ENCODE results near the gene IGSF22. TPM values are rescaled to one million over a fixed set of nuclear protein-coding genes. Genes with fewer than 3 reads are reported as not detected.
A peak's percentile ranks its signal among the peaks of the same experiment; 100 is the strongest.

Gene IGSF22
- total RNA-seq, 1 donor from 2014 or later: 0.07 TPM

DNA sequence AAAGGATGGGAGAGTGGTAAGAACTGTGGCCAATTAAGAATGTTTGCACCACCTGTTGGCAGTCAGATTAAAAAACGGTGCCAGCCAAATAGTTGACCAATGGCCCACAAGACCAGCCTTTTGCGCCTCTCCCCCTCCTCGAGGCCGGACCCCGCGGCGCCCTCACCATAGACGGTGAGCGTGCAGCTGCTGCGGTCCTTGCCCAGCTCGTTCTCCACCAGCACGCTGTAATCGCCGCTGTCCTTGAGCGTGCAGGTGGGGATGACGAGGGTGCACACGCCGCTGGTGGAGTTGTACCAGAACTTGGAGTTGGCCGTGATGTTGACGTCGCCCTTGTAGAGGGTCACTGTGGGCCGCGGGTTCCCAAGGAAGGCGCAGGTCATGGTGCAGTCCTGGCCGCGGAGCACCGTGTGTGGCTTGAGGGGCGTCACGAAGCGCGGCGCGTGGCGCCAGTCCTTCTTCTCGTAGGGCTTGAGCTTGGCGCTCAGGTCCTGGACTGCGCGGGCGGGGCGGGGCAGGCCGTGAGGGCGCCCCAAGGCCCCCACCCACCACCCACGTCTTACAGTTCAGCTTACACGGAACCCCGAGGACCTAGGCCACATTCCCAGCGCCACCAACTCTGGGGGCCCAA lies 20.2 kb downstream of the IGSF22 start:
- no peaks in the 10 kb centered on the region for H3K9me3 Mint-ChIP-seq
- no peak for DNase-seq (ENCODE audit: extremely low spot score, unreplicated experiment)
- peaks cover 13% of the 10 kb centered on the region for H3K4me1 Mint-ChIP-seq (ENCODE audit: unreplicated experiment)
- H3K27ac Mint-ChIP-seq: no peak overlapping the region
- peak overlapping the region; percentile 79 for H3K4me3 Mint-ChIP-seq
- TF ChIP-seq, protein P1, sequence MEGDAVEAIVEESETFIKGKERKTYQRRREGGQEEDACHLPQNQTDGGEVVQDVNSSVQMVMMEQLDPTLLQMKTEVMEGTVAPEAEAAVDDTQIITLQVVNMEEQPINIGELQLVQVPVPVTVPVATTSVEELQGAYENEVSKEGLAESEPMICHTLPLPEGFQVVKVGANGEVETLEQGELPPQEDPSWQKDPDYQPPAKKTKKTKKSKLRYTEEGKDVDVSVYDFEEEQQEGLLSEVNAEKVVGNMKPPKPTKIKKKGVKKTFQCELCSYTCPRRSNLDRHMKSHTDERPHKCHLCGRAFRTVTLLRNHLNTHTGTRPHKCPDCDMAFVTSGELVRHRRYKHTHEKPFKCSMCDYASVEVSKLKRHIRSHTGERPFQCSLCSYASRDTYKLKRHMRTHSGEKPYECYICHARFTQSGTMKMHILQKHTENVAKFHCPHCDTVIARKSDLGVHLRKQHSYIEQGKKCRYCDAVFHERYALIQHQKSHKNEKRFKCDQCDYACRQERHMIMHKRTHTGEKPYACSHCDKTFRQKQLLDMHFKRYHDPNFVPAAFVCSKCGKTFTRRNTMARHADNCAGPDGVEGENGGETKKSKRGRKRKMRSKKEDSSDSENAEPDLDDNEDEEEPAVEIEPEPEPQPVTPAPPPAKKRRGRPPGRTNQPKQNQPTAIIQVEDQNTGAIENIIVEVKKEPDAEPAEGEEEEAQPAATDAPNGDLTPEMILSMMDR (conservative IDR thresholded peaks at IDR 0.05): no peak
- H3K27me3 Mint-ChIP-seq: peaks cover 47% of the 10 kb centered on the region
- no peaks in the 10 kb centered on the region for H3K36me3 Mint-ChIP-seq

DNA sequence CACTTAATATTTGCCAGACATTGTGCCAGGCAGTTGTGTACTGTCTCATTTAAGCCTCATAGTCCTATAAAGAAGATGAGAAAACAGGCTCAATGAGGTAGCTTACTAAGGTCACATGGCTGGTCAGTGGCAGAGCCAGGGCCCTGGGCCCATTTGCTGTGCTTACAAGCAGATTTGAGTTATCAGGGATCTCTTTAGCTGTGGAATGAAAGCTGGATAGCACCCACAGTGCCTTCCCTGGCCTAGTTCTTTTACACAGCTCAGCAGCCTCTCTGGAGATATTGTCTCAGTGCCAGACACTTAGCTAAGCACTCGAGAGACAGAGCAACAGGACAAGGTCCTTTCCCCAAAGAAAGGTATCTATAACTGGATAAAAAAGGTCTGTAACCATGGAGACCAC lies 21.3 kb downstream of the IGSF22 start:
- TF ChIP-seq, protein P1 (conservative IDR thresholded peaks at IDR 0.05): no peak
- Mint-ChIP-seq H3K27ac (no peak overlapping the region), H3K9me3 (no peaks in the 10 kb centered on the region), H3K4me3 (peak overlapping the region; percentile 79), H3K36me3 (no peaks in the 10 kb centered on the region), H3K4me1 (ENCODE audit: unreplicated experiment) (peaks cover 18% of the 10 kb centered on the region), H3K27me3 (peaks cover 44% of the 10 kb centered on the region)
- DNase-seq (ENCODE audit: extremely low spot score, unreplicated experiment): no peak

DNA sequence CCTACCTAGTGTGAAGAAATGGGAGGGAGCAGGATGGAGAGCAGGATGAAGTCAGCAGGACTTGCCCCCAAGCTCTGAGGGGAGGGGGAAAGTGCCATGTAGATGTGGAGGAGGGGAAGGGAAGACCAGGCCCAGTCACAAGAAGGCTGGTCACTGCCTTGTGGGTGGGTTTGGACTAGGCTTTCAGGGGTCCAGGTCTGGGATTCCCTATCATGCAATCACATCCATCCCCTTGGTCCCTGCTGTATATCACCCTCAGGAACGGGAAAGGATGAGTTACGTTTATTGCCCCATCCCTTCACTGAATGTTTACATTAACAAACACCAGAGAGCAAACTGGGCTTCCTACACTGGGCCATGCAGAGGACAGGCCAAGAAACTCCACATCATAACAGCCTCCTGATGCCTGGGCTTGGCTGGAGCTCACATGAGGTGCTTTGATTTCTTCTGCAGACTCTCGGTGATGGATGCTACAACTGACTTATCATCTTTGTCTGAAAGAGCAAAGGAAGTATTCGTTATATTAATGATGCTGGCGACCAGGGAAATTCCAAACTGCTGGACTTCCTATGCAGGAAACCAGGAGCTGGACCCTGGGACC lies 21.8 kb downstream of the IGSF22 start:
- Mint-ChIP-seq H3K4me3 (peak overlapping the region; percentile 17), H3K4me1 (ENCODE audit: unreplicated experiment) (peaks cover 18% of the 10 kb centered on the region), H3K36me3 (no peaks in the 10 kb centered on the region), H3K27me3 (peaks cover 41% of the 10 kb centered on the region), H3K9me3 (no peaks in the 10 kb centered on the region), H3K27ac (no peak overlapping the region)
- no peak for DNase-seq (ENCODE audit: extremely low spot score, unreplicated experiment)
- TF ChIP-seq, protein P1 (conservative IDR thresholded peaks at IDR 0.05): no peak

DNA sequence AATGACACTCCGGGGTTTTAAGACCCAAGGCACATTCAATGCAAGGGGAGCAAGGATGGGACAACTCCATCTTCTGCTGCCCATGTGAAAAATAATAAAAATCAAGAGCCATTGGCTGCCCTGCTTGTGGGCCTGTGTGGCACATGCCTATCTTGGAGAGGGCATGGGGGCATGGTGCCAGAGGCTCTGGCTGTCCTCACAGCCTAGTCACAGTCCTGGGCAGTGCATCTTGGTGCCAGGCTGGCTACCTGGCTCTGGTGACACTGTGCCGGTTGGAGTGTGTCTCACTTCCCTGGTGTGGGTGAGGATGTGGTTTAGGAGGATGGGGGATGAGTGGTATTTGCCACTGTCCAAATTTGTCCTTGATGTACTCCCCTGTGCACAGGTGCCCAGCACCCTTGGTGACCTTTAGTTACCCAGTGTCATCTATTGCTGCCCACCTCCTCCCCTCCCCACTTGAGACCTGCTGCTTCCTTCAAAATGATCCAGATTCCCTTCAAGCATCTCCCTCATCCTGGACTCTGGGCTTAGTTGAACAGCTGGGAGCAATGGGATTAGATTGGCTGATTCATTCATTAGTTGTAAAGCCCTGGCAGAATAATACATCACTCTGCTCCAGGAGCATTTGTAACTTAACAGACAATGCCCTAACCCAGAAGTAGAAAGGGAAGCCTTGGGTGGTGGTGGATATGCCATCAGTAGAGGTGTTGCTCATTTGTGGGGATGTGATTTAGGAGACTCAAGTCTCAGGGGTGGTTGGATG lies 22.8 kb downstream of the IGSF22 start:
- H3K27ac Mint-ChIP-seq: no peak overlapping the region
- TF ChIP-seq, protein P1 (conservative IDR thresholded peaks at IDR 0.05): no peak
- peaks cover 20% of the 10 kb centered on the region for H3K4me1 Mint-ChIP-seq (ENCODE audit: unreplicated experiment)
- H3K4me3 Mint-ChIP-seq: peak overlapping the region; percentile 26
- H3K36me3 Mint-ChIP-seq: no peaks in the 10 kb centered on the region
- no peak for DNase-seq (ENCODE audit: extremely low spot score, unreplicated experiment)
- peaks cover 33% of the 10 kb centered on the region for H3K27me3 Mint-ChIP-seq
- H3K9me3 Mint-ChIP-seq: no peaks in the 10 kb centered on the region

DNA sequence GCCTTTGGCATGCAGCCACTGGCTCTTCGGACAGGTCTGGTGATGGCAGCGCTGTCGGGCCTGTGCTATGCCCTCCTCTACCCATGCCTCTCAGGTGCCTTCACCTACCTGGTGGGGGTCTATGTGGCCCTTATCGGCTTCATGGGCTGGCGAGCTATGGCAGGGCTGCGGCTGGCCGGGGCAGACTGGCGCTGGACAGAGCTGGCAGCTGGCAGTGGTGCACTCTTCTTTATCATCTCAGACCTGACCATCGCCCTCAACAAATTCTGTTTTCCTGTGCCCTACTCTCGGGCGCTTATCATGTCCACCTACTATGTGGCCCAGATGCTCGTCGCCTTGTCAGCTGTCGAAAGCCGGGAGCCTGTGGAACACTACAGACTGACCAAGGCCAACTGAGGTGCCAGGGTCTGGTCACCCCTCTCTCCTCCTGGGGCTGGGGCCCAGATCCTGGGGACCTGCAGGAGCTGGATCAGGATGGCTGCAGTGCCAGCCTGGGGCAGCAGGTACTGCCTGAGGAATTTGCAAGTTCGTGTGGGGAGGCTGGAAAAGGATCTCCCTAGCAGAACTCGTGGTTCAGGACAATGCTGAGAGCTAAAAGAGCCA lies 24.3 kb downstream of the IGSF22 start:
- TF ChIP-seq, protein P1 (conservative IDR thresholded peaks at IDR 0.05): no peak
- Mint-ChIP-seq H3K27me3 (peaks cover 29% of the 10 kb centered on the region), H3K9me3 (no peaks in the 10 kb centered on the region), H3K4me3 (no peak overlapping the region), H3K36me3 (no peaks in the 10 kb centered on the region), H3K4me1 (ENCODE audit: unreplicated experiment) (peaks cover 19% of the 10 kb centered on the region), H3K27ac (no peak overlapping the region)
- no peak for DNase-seq (ENCODE audit: extremely low spot score, unreplicated experiment)

Measured in type B pancreatic cell (in vitro differentiated cells).